ENCODE results near the gene FANCB.

FANCB gene
- 4.5 reads per million, percentile 18 among the genes with 10 or more reads in this experiment for total RNA-seq

DNA sequence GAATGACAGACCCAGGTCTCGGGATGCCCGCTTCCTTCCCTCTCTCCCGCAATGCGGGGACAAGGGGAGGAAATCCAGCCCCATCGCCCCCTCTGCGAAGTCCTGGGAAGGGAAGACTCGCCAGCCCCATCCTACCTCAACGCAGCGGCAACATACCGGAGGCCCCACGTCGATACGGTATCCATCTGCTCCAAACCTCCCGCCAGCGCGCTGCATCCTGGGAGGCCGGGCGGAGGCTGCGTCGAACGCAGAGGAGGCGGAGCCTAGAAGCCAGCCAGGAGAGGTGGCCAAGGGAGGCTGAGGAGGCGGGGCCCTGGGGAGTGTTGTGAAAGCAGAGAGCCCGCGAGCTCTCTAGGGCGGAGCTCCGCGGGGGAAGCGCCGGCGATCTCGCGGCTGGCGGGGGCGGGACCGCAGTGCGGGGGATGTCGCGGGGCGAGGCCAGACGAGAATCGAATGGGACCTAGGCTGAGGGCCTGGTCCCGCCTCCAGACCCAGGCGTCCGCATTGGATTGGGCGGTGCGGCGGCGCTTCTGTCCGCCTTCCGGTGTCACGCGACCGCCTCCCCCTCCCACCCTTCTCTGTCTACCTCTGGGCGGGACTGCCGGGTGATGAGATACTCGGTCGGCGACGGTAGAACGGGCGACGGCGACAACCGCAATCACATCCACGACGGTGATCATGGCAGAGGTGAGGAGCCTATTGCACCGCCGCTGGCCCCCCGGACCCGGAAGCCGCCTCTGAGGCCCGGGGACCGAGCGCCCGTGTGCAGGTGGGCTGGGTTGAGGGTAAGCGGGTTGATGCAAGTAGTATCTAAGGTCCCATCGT is at the start of gene FANCB, which contains the start of gene MOSPD2:
Gene FANCB, minus strand, starts transcription at position 219 of the 825 bp plus-strand sequence. CDS start 7,559 bp downstream, outside the sequence.
Gene MOSPD2, plus strand, starts transcription at position 571 of the 825 bp plus-strand sequence. Its CDS starts 108 bp downstream, at position 679.
- DNase-seq = peak; percentile 87

DNA sequence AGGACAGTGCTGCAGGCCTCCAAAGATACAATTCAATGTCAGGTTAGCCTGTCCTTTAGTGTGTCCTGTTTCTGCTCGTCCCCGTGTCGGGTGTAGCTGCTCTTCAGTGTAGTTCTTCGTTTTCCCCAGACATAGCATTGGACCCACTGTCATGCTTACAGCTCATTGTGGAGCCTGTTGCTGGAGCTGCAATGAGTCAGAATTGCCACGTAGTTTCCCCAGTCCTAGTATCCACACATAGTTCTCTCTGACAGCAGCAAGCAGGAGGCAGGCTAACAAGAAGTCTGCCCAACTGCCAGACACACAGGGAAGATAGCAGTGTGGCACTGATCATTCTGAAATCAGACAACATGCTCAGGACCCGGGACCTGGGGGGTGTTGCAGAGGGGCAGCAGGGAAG is 49.6 kb upstream of the FANCB start:
- no peak for DNase-seq

DNA sequence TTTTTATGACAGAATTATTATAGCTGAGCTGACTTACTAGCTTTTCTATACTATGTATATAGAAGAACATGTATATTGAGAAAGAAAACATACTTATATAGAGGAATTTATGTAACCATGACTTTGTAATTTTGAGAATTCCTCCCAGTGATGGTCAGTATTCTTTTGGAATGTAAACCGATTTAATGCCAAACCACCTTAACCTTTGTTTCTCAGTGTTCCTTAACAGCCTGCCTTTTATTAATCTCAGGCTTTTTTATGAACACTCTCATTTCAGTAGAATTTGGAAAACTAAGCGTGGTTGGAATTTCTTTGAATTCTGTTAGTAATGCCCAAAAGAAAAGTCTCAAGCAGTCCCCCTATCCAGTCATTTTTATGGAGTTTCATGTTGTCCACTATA is 47.3 kb upstream of the FANCB start:
- DNase-seq = no peak

DNA sequence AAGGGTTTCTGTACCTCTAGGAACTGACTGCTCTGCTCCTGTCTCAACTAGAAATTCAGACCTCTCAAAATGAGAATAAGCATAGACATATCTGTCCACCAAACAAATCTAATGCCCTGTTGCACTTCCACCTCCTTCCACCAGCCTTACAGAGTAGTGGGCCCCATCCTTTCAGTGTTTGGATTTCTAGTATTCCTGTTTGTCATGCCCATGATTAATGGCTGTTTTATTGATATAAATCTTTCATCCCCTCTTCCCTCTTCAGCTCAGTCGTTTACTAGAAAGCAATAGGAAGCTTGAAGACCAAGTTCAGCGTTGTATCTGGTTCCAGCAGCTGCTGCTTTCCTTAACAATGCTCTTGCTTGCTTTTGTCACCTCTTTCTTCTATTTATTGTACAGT is 46.5 kb upstream of the FANCB start:
- DNase-seq = no peak

DNA sequence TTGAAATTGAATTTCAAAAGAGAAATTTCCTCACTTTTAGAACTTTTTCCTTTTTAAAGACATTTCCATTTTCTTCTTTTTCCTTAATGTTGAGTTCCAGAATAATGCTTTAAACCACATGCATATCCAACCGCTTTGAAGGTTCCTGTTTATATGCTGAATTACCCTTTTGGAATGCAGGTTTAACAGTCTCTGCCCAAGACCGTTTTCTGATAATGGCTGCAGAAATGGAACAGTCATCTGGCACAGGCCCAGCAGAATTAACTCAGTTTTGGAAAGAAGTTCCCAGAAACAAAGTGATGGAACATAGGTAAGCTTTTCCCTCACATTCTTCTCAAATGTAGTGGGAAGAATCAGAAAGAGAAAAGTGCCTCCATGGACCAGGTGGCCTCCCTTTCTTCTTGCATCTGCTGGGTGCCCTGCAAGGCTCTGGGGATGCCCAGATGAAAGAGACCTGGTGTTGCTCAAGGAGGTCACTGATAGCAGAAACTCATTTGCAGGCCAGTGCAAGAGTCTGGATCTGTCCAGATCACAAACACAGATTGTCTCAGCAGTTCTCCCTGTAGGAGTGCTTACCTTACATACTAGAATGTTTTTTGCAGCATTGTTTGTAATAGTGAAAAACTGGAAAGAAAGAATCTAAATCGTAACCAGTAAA is 43.3 kb upstream of the FANCB start:
- DNase-seq = no peak

DNA sequence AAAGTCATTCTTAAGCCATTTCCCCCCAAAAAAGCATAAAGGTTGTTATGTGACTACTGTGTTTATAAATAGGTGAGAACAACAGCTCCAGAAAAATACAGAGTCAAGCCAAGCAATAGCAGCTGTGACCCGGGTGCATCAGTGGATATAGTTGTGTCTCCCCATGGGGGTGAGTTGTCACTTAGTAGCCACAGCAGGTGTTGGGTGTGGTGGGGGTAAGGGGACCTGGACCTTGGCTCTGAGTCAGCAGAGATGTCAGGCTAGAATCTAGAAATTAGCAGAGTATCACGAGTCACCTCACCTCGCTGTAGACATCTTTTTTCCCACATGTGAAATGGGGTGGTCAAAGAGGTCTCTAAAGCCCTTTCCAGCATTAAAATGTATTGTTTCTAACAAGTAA is 42.7 kb upstream of the FANCB start:
- DNase-seq = no peak

DNA sequence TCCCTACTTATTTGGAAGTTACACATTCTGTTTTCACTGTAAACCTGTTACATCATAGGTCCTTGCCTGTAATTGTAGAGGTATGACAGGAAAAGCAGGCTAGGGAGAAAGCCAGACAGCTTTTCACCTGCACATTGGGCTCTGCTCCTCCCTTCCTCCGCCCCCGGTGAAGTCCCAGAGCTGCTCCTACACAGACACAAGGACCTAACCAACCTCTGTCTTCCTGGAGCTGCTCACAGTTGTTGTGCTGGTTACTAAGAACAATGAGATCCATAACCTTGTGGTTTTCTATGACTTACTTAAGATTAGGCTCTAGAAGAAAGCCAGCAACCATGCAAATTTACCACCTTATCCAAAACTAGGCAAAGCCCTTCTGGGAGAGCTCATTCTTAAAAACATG is 40.4 kb upstream of the FANCB start:
- no peak for DNase-seq

DNA sequence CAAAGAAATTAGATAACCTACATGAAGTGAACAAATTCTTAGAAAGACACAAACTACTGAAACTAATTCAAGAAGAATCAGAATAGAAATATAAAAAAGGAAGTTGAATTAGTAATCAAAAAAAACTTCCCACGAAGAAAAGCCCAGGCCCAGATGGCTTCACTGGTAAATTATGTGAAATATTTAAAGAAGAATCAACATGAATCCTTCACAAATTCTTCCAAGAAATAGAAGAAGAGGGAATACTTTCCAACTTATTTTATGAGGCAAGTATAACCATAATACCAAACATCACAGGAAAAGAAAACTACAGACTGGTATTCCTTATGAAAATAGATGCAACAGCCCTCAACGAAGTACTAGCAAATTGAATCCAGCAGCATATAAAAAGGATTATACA is 31.0 kb upstream of the FANCB start:
- DNase-seq = no peak

DNA sequence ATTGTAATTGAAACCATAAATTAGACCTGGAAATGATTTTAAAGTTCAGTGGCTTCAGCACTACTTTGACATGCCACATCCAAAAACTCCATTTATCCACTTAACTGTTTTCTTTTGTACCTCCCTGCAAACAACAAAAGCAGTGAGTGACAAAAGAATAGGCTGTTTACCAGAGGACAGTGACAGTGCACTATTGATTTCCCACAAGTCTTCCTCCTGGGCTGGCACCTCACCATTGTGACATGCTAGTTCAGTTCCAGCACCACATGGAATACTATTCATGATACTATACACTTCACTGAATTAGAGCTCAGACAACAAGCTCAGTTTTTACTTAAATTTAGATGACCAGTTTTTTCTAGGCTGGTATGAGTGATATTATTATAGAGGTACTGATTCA is 29.7 kb upstream of the FANCB start:
- DNase-seq = no peak

DNA sequence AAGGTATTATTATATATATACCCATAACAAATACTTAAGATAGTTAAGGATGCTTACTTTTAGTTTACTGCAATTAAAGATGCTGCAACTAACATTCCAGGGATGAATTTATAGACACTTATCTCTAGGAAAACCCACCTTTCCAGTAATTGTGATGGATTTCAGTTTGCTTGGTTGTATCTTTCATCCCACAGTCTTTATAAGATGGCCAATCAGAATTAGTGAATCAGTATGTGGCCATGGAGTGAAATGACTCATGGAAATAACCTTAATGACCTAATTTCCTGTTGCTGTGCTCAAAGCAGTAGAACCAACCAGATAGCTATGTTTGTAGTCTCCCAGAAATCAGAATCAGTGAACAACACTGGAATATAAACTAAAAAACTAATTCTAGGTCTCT is 26.7 kb upstream of the FANCB start:
- DNase-seq = no peak

DNA sequence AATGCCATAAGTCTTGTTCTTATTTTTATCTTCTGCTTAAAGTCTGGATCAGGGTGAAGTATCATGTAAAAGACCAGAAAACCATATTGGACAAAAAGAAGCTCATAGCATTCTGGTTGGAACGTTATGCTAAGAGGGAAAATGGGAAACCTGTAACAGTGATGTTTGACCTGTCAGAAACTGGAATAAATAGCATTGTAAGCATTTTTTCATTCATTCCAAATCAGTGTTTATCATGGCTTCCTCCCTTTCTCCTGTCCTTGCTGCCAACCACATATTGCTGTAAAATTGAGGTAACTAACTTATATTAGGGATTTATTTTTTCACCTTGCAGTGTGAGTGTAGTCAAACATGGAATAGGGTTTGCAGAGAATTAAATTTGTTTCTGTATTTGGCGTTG is 24.2 kb upstream of the FANCB start:
- no peak for DNase-seq

DNA sequence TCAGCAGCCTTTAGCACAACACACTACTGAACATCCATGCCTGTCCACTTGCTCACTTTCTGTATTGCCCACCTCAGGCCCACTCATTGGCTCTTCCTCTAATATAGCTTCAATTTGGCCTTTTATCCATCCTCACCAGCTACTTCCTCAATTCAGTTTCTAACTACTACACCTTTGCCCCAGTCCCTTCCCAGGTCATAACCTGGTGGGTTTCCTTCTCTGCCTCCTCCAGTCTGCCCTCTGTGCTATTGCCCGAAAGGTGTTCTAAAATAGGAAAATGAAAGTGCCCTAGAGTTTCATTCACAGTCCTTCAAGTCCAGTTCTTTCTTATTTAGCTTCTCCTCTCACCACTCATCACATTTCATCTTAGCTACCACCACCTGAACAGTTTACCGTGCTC is 23.4 kb upstream of the FANCB start:
- DNase-seq = no peak

DNA sequence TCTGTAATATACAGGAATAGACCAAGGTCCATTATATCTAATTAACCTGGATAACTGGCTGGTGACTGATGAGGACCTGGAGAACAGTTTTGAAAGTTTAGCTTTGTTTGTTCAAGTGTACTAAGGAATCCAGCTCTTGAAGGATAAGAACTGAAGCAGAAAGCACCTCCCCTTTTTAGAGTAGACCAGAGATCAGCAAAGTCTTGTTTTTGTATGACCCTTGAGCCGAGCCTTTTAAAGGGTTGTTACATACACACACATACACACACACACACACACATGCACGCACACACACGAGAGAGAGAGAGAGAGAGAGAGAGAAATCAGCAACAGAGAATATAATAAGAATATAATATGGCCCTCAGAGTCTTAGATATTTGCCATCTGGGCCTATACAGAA is 13.4 kb upstream of the FANCB start:
- no peak for DNase-seq

DNA sequence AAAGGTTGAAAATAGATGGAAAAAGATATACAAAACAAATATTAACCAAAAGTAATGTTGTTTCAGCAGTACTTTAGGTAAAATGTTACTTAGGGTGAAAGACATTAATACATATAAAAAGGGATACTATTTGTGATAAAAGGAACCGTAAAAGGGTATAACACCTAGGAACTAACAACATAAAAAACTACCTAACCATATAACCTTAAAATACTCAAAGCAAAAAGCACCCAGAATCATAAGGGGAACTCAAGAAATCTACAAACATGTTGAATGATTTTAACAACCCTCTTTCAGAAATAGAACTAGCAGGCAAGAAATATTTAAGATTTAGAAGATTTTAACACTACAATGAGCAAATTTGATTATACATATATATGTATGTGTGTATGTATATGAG is 11.8 kb upstream of the FANCB start:
- no peak for DNase-seq

DNA sequence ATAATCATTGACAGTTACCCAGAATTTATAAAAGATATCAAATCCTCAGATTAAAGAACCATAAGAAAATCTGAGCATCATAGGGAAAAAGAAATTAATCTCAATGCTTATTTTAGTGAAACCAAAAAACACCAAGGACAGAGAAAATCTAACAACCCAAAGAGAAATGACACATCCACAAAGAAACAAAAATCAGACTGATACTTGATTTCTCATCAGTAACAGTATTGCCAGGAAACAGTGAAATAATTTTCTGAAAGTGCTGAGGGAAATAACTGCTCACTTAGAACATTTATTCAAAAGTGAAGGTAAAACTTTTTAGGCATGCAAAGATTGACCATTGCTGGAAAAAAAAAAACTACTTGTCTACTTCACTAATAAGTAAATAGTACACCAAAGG is 11.0 kb upstream of the FANCB start:
- DNase-seq = no peak

DNA sequence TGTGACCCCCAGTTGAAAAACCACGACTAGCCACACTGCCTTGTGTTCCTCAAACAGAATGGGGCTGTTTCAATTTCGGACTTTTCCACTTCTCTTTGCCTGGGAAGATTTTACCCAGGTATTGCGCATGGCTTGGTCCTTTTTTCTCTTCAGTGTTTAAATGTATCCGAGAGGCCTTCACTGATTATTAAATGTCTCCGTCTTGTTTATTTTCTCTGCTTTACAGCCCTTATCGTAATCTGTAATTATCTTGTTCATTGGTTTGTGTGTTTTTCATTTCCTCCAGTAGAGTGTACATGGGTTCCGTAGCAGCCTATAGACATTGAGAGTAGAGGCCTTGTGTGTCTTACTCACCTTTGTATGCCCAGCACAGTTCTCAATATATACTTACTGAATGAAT is 2.8 kb upstream of the FANCB start:
- no peak for DNase-seq

DNA sequence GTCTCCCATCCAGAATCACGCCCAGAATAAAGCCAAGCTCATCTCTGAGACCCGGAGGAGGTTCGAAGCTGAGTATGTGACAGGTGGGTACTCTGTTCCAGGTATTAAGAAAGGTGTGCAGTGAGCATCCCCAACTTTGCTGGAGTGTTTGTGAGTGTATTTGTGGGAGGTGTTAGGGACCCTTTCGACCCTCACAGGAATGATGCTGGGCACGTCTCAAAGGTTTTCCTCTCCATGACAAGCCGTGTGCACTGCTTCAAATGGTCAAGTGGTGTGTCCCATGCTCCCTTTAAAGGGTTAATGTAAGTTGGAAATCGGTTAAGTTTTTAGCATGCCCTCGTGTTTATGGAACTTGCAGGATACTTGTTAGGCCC is 794 bp upstream of the FANCB start:
- DNase-seq = no peak

DNA sequence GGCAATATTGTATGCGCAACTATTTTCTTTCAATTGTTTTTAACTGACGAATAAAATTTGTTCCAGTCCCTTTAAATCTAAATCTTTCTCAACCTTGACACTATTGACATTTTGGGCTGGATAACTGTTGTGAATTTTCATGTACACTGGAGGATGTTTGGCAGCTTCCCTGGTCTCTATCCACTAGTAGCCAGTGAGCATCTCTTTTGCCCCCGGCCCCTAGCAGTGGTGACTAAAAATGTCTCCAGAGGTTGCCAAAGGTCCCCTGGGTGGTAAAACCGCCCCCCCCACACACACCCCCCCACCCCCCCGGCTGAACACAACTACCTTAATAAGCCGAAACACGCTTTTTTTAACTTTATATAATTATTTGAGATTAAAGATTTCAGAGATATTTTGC is 514 bp downstream of the FANCB start:
- no peak for DNase-seq

DNA sequence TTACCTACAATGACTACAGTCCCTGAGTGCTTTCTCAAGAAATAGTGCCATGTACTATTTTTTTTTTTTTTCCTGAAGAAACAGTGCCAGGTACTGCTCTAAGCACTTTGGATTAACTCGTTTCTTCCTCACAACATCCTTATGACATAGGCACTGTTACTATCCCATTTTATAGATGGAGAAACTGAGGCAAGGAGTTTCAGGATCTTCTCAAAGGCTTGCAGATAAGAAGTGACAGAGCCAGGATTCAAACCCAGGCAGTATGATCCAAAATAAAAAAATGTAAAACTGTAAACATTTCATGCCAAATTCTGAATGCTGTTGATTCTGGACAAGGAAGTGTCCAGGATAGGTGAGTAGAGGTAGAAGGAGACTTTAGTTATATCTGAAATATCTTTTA is 1.1 kb downstream of the FANCB start:
- no peak for DNase-seq

DNA sequence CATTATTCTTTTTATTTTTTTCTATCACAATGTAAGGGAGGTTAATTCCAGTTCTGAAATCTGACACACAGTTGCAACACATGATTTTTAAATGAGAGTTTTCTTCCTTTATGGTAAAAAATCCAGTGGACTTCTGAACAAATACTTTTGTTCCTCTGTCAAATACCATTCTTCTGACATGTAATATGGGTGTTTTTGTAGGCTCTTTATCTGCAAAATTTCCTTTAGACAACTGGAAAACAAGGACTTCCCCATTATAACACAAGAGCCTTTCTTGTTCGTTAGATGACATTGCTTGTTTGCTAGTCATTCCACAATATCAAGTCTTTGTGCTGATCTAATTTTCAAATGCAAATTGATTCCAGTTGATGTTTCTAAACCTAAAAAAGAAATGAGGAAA is 7.7 kb downstream of the FANCB start:
- no peak for DNase-seq

DNA sequence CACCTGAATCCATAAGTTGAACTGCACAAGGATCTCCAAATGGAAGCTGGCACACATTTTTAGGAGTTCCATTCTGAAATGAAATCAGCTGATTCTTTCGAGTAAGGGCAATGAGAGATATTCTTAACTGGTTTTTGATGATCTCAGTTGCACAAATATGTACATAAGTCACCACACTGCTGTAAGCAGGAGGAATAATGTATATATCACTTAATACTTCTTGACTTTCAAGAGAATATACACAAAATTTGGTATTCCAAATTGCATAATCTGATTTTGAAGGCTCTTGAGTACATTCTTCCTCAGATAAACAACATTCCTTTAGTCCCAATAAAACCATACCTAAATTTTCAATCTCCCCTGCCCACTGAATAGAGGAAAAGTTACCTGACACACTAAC is 8.2 kb downstream of the FANCB start:
- no peak for DNase-seq

DNA sequence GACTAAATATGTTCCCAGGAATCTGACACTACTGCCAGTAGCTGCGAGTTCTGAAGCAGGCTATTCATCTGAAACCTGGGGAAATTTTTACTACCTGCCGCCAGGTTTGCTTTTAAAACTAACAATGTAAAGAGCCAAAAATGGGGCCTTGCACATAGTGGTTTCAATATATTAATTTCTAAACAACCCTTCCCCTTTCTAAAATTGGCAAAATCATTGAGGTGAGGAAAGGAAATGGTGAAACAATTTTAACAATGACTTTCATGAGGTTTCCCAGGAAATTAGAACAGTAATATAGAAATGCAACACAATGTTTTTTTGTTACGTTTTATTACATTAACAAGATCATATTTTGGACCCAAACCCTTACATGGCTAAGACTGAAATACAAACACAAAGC is 21.3 kb downstream of the FANCB start:
- no peak for DNase-seq

DNA sequence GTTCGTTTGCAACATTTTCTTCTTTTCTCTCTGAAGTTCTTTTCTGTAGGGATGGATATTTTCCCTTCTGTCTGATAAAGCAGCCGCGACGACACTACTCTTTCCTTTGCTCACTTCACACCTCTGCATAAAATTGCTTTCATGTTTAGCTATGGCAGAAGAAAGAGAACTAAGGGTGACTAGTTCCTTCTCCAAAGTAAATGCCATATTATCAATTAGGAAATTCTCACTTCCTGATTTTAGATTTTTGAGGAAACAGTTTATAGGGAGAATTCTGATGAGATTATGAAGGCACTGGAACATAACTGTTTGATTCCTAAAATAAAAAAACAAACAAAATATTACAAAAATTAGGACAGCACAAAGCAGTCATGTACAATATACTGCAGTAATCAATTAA is 29.2 kb downstream of the FANCB start:
- DNase-seq = no peak

DNA sequence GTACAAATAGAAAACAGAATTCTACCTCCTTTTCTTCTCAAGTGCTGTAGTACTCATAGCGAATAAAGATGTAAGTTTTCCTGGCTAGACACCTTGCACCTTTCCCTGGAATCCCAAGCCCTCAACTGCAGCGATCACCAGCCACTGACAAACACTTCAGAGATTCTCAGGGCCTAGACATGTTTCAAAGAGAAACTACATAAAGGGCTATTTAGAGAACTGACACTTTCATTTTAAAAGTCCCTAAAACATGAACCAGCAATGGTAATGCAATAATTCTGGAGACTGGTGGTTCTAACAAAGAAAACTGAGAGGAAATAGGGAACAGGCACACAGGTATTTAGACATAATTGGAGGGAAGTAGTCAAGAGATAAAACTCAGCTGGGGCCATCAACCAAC is 35.7 kb downstream of the FANCB start:
- no peak for DNase-seq

DNA sequence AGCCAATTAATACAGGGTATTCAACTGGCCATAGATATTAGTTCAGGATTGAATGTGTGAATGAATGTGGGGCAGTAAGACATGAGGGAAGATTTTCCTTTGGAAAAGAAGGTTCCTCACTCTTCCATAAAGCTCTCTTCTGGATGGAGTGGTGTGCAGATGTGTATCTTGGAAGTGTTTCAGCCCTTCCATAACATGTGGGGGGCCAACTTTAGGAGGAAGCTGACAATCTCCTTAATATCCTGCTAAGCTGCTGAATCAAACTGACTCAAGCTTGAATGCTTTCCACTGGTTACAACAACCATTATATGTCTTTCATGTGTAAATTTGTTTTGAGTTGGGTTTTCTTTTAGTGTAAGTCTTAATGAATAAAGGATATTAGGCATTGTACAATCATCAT is 40.3 kb downstream of the FANCB start:
- DNase-seq = no peak
